Measurements from ENCODE around the gene EYA2.

The EYA2 gene

GRCh38 chr20:47118641-47119040 lies 224.0 kb downstream of the EYA2 start:
- peak; percentile 60 for DNase-seq

- DNase-seq: no peak
These were observed 225.8 kb downstream of the EYA2 start for GRCh38 chr20:47120346-47120936.

- DNase-seq: no peak
These were observed 227.9 kb downstream of the EYA2 start for GRCh38 chr20:47122560-47122959.

GRCh38 chr20:47124181-47124717 lies 229.6 kb downstream of the EYA2 start:
- no peak for DNase-seq

GRCh38 chr20:47125508-47125757 lies 230.8 kb downstream of the EYA2 start:
- peak; percentile 93 for DNase-seq

GRCh38 chr20:47125758-47126591 lies 231.3 kb downstream of the EYA2 start:
- DNase-seq: no peak

- DNase-seq: no peak
These were observed 232.1 kb downstream of the EYA2 start for GRCh38 chr20:47126709-47127108.

- DNase-seq: no peak
These were observed 232.9 kb downstream of the EYA2 start for GRCh38 chr20:47127546-47127945.

GRCh38 chr20:47127999-47128398 lies 233.4 kb downstream of the EYA2 start:
- peak; percentile 62 for DNase-seq

- no peak for DNase-seq
These were observed 234.7 kb downstream of the EYA2 start for GRCh38 chr20:47129306-47129705.

GRCh38 chr20:47133809-47134456 lies 239.3 kb downstream of the EYA2 start:
- DNase-seq: no peak

- no peak for DNase-seq
These were observed 242.1 kb downstream of the EYA2 start for GRCh38 chr20:47136782-47137181.

GRCh38 chr20:47137231-47137870 lies 242.7 kb downstream of the EYA2 start:
- no peak for DNase-seq

- no peak for DNase-seq
These were observed 245.4 kb downstream of the EYA2 start for GRCh38 chr20:47139934-47140535.

GRCh38 chr20:47141350-47141921 lies 246.8 kb downstream of the EYA2 start:
- no peak for DNase-seq

GRCh38 chr20:47141941-47142773 lies 247.5 kb downstream of the EYA2 start:
- no peak for DNase-seq

- DNase-seq: no peak
These were observed 248.1 kb downstream of the EYA2 start for GRCh38 chr20:47142774-47143170.

- DNase-seq: no peak
These were observed 249.0 kb downstream of the EYA2 start for GRCh38 chr20:47143657-47144056.

- DNase-seq: no peak
These were observed 249.8 kb downstream of the EYA2 start for GRCh38 chr20:47144463-47144862.

- no peak for DNase-seq
These were observed 252.0 kb downstream of the EYA2 start for GRCh38 chr20:47146686-47147085.

- DNase-seq: no peak
These were observed 253.4 kb downstream of the EYA2 start for GRCh38 chr20:47148059-47148458.

GRCh38 chr20:47149939-47150338 lies 255.3 kb downstream of the EYA2 start:
- DNase-seq: no peak

All from eye (tissue), 1 donor.